ENCODE results near the gene TPBGL. TPM values are rescaled to one million over a fixed set of nuclear protein-coding genes. Genes with fewer than 3 reads are reported as not detected.

TPBGL gene
- total RNA-seq, 4 donors from 2014 or later: 0.29 to 2.8 (median 1.0) TPM; not detected in 1

- DNase-seq: no peak
- no peaks in the 10 kb centered on the region for H3K9me3 ChIP-seq
These were observed 4.5 kb upstream of the TPBGL start for GRCh38 chr11:75236062-75236461.

GRCh38 chr11:75237050-75237449 lies 3.5 kb upstream of the TPBGL start:
- no peaks in the 10 kb centered on the region for H3K27me3 ChIP-seq
- intact Hi-C loops (cut with DNase I; ENCODE audit: low total_unique reads): no loop called here
- TF ChIP-seq POLR2A (IDR thresholded peaks at IDR 0.05) (no peak), CTCF (IDR thresholded peaks at IDR 0.05) (no peak)
- no peak overlapping the region for H3K27ac ChIP-seq
- H3K4me3 ChIP-seq: no peak overlapping the region
- H3K9me3 ChIP-seq: no peaks in the 10 kb centered on the region
- DNase-seq: peak in 1 of 2 donors; percentile 5
- peaks cover 0 to 9% of the 10 kb centered on the region in 2 donors for H3K4me1 ChIP-seq
- H3K36me3 ChIP-seq: no peaks in the 10 kb centered on the region

More at GRCh38 chr11:75236062-75236461, 4.5 kb upstream of the TPBGL start:
- no peak overlapping the region for H3K4me3 ChIP-seq
- no peak for TF ChIP-seq CTCF (IDR thresholded peaks at IDR 0.05)
- no peak for TF ChIP-seq POLR2A (IDR thresholded peaks at IDR 0.05)
- intact Hi-C loops (cut with DNase I; ENCODE audit: low total_unique reads): no loop called here
- H3K36me3 ChIP-seq: no peaks in the 10 kb centered on the region
- no peaks in the 10 kb centered on the region for H3K27me3 ChIP-seq
- no peak overlapping the region for H3K27ac ChIP-seq
- H3K4me1 ChIP-seq: peaks cover 0 to 1% of the 10 kb centered on the region in 2 donors

- Histone ChIP-seq H3K9me3 (no peaks in the 10 kb centered on the region), H3K4me3 (no peak overlapping the region), H3K27me3 (peaks cover 0 to 4% of the 10 kb centered on the region in 2 donors), H3K36me3 (no peaks in the 10 kb centered on the region), H3K4me1 (peaks cover 0 to 12% of the 10 kb centered on the region in 2 donors), H3K27ac (no peak overlapping the region)
- intact Hi-C loops (cut with DNase I; ENCODE audit: low total_unique reads): no loop called here
- TF ChIP-seq CTCF (IDR thresholded peaks at IDR 0.05) (no peak), POLR2A (IDR thresholded peaks at IDR 0.05) (no peak)
- DNase-seq: peak in 1 of 2 donors; percentile 6
These were observed 1.8 kb upstream of the TPBGL start for GRCh38 chr11:75238595-75239440.

- H3K4me1 ChIP-seq: peaks cover 0 to 12% of the 10 kb centered on the region in 2 donors
- peaks cover 0 to 4% of the 10 kb centered on the region in 2 donors for H3K27me3 ChIP-seq
- H3K36me3 ChIP-seq: no peaks in the 10 kb centered on the region
- intact Hi-C loops (cut with DNase I; ENCODE audit: low total_unique reads): loop anchor here (5.0 to 10.0 kb wide), 2 partner anchors 97 to 305 kb away; no protein-coding TSS in a partner anchor
- H3K27ac ChIP-seq: no peak overlapping the region
- DNase-seq: peak in 1 of 2 donors; percentile 9
- H3K9me3 ChIP-seq: no peaks in the 10 kb centered on the region
- TF ChIP-seq CTCF (IDR thresholded peaks at IDR 0.05): no peak
- TF ChIP-seq POLR2A (IDR thresholded peaks at IDR 0.05): no peak
- no peak overlapping the region for H3K4me3 ChIP-seq
These were observed 863 bp upstream of the TPBGL start for GRCh38 chr11:75239531-75240290.
